WTC11 (cell line): ENCODE measurements around the gene KCNJ16. TPM values are rescaled to one million over a fixed set of nuclear protein-coding genes. Genes with fewer than 3 reads are reported as not detected.

Source experiments
- ATAC-seq: fragments of 200-7000 bp; cut with Tn5 transposase; 2 replicates; pipeline ENCODE4 v1.10.0; 2021; ENCODE audit warnings: mild to moderate bottlenecking, moderate library complexity
- CTCF ChIA-PET: fragments of 300-600 bp; sonication (Branson Sonifier 250); formaldehyde crosslinking; loops from one replicate; lab custom pipeline; 2021; ENCODE audit warnings: antibody characterized with exemption; lab: Charles Lee
- POLR2A ChIA-PET: fragments of 350-600 bp; sonication (Branson Sonifier 250); formaldehyde crosslinking; loops from one replicate; lab custom pipeline; 2021; ENCODE audit warnings: antibody characterized with exemption; lab: Charles Lee
- DNase-seq: peaks from one replicate; pipeline ENCODE4 v3.0.0; 2021; ENCODE audit warnings: low spot score
- H3K27ac Mint-ChIP-seq: 2 replicates; pipeline ENCODE4 v1.8.0; 2021; ENCODE audit warnings: mixed read lengths
- H3K27me3 Mint-ChIP-seq: 2 replicates; pipeline ENCODE4 v1.8.0; 2021; ENCODE audit warnings: low read depth, mild to moderate bottlenecking, moderate library complexity, mixed read lengths
- H3K36me3 Mint-ChIP-seq: 2 replicates; pipeline ENCODE4 v1.8.0; 2021; ENCODE audit warnings: mixed read lengths
- H3K4me1 Mint-ChIP-seq: 2 replicates; pipeline ENCODE4 v1.8.0; 2022; ENCODE audit warnings: mixed read lengths
- H3K4me3 Mint-ChIP-seq: 2 replicates; pipeline ENCODE4 v1.8.0; 2021; ENCODE audit warnings: mild to moderate bottlenecking, moderate library complexity, mixed read lengths
- H3K9me3 Mint-ChIP-seq: 2 replicates; pipeline ENCODE4 v1.8.0; 2021; ENCODE audit warnings: mixed read lengths
- AFF4 ChIP-seq: sonication (generic); formaldehyde crosslinking; IDR thresholded peaks from 2 replicates; pipeline ENCODE4 v1.8.1; 2023; ENCODE audit warnings: mild to moderate bottlenecking, missing genetic modification reagents, borderline replicate concordance
- AR ChIP-seq: fragments of 250-450 bp; sonication (Bioruptor Pico); IDR thresholded peaks from 2 replicates; pipeline ENCODE4 v1.9.0; 2021; ENCODE audit warnings: mild to moderate bottlenecking
- E2F4 ChIP-seq: sonication (generic); formaldehyde crosslinking; IDR thresholded peaks from 2 replicates; pipeline ENCODE4 v1.8.1; 2022; ENCODE audit warnings: low read depth, mild to moderate bottlenecking, moderate library complexity, missing genetic modification reagents, borderline replicate concordance
- ERG ChIP-seq: fragments of 250-450 bp; sonication (Bioruptor Pico); IDR thresholded peaks from 2 replicates; pipeline ENCODE4 v1.8.0; 2021; ENCODE audit warnings: mild to moderate bottlenecking
- HMGA2 ChIP-seq: fragments of 250-450 bp; sonication (Bioruptor Pico); IDR thresholded peaks from 2 replicates; pipeline ENCODE4 v1.4.0; 2021; ENCODE audit warnings: mild to moderate bottlenecking, moderate library complexity
- MAX ChIP-seq: sonication (generic); formaldehyde crosslinking; IDR thresholded peaks from 2 replicates; pipeline ENCODE4 v1.8.0; 2022; ENCODE audit warnings: mild to moderate bottlenecking, missing genetic modification reagents
- MLX ChIP-seq: sonication (generic); formaldehyde crosslinking; IDR thresholded peaks from 2 replicates; pipeline ENCODE4 v1.8.1; 2023; ENCODE audit warnings: mild to moderate bottlenecking, missing genetic modification reagents, moderate library complexity
- MXD4 ChIP-seq: fragments of 250-450 bp; sonication (Bioruptor Pico); IDR thresholded peaks from 2 replicates; pipeline ENCODE4 v1.8.0; 2021; ENCODE audit warnings: mild to moderate bottlenecking, moderate library complexity, borderline replicate concordance
- NR1H2 ChIP-seq: sonication (generic); formaldehyde crosslinking; IDR thresholded peaks from 2 replicates; pipeline ENCODE4 v1.9.0; 2021; ENCODE audit warnings: mild to moderate bottlenecking, moderate library complexity, missing genetic modification reagents
- OVOL2 ChIP-seq: fragments of 250-450 bp; sonication (Bioruptor Pico); IDR thresholded peaks from 2 replicates; pipeline ENCODE4 v1.9.0; 2021; ENCODE audit warnings: mild to moderate bottlenecking, borderline replicate concordance
- STAT6 ChIP-seq: sonication (generic); formaldehyde crosslinking; conservative IDR thresholded peaks from 2 replicates; pipeline ENCODE4 v1.8.1; 2023; ENCODE audit warnings: mild to moderate bottlenecking, low read depth, missing genetic modification reagents, moderate library complexity
- TEAD1 ChIP-seq: sonication (generic); formaldehyde crosslinking; IDR thresholded peaks from 2 replicates; pipeline ENCODE4 v1.8.0; 2022; ENCODE audit warnings: mild to moderate bottlenecking, missing genetic modification reagents
- ZBTB21 ChIP-seq: sonication (generic); formaldehyde crosslinking; IDR thresholded peaks from 2 replicates; pipeline ENCODE4 v1.8.1; 2023; ENCODE audit warnings: mild to moderate bottlenecking, missing genetic modification reagents, borderline replicate concordance
- ZNF281 ChIP-seq: sonication (generic); formaldehyde crosslinking; IDR thresholded peaks from 2 replicates; pipeline ENCODE4 v1.8.0; 2023; ENCODE audit warnings: mild to moderate bottlenecking, missing genetic modification reagents
- ZNF425 ChIP-seq: fragments of 250-450 bp; sonication (Bioruptor Pico); conservative IDR thresholded peaks from 2 replicates; pipeline ENCODE4 v1.9.0; 2021; ENCODE audit warnings: mild to moderate bottlenecking
- total RNA-seq: library from RNA; stranded (reverse); gene quantifications from 3 replicates; pipeline ENCODE4 v1.2.3, GENCODE V29; 2021

Gene KCNJ16
- total RNA-seq, 1 experiment from 2014 or later, result not detected

GRCh38 chr17:70076831-70077230 is 1.8 kb downstream of the KCNJ16 start (continued):
- TF ChIP-seq E2F4 (CRISPR knock-in tag) (no peak), MLX (no peak)

GRCh38 chr17:70078549-70078948 is 3.5 kb downstream of the KCNJ16 start:
- Mint-ChIP-seq H3K36me3 (no peaks in the 10 kb centered on the region), H3K9me3 (no peaks in the 10 kb centered on the region), H3K4me1 (peaks cover 5% of the 10 kb centered on the region), H3K27me3 (no peaks in the 10 kb centered on the region), H3K27ac (no peak overlapping the region), H3K4me3 (no peak overlapping the region)
- no peak for DNase-seq
- POLR2A ChIA-PET, result no interaction called here
- CTCF ChIA-PET, result no interaction called here
- ATAC-seq, result no peak
- TF ChIP-seq STAT6 (CRISPR knock-in tag) (no peak), ERG (CRISPR knock-in tag) (no peak), NR1H2 (CRISPR knock-in tag) (no peak), HMGA2 (no peak), ZNF281 (CRISPR knock-in tag) (no peak), OVOL2 (CRISPR knock-in tag) (no peak), MXD4 (CRISPR knock-in tag) (no peak), MAX (no peak), ZNF425 (no peak), ZBTB21 (no peak), TEAD1 (CRISPR knock-in tag) (no peak), AR (no peak), AFF4 (CRISPR knock-in tag) (no peak)
